GM18508 (cell line): Measurements from ENCODE around the gene APOBEC2.
"Not testable (repeated sequence)": the region's sequence is repeated elsewhere in the genome, so short reads cannot be mapped to it uniquely, and the experiment has no call there.

Source experiments
- ATAC-seq: cut with Tn5 transposase; IDR thresholded peaks from one replicate; pipeline ENCODE4 v1.9.1; 2021; ENCODE audit warnings: moderate number of reproducible peaks; ENCODE audit not compliant: insufficient read depth, unreplicated experiment

The APOBEC2 gene

GRCh38 chr6:41053041-41053440 is at the start of gene APOBEC2:
APOBEC2 (plus strand) TSS chr6:41053202; CDS start chr6:41053348, 146 bp downstream.
- ATAC-seq, result no peak

DNA sequence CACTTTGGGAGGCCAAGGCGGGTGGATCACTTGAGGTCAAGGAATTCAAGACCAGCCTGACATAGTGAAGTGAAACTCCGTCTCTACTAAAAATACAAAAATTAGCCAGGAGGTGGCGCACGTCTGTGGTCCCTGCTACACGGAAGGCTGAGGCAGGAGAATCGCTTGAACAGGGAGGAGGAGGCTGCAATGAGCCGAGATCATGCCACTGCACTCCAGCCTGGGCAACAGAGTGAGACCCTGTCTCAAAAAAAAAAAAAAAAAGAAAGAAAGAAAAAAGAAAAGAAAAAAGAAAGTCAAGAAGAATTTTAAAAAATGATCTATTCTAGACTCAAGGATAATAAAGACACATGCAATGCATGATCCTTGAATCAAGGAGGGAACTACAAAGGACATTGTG is 46.8 kb upstream of the APOBEC2 start:
- ATAC-seq, result not testable (repeated sequence)

DNA sequence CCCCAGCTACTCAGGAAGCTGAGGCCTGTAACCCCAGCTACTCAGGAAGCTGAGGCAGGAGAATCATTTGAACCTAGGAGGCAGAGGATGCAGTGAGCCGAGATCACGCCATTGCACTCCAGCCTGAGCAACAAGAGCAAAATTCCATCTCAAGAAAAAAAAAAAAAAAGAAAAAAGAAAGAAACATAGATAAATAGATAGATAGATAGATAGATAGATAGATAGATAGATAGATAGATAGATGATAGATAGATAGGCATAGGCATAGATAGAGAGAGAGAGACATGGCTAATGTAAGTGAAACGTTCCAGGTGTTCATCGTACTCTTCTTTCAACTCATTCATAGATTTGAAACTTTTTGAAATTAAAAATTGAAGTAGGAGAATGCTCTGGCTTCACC is 46.0 kb upstream of the APOBEC2 start:
- ATAC-seq, result not testable (repeated sequence)

- no peak for ATAC-seq
These were observed 45.0 kb upstream of the APOBEC2 start for GRCh38 chr6:41008011-41008410.

DNA sequence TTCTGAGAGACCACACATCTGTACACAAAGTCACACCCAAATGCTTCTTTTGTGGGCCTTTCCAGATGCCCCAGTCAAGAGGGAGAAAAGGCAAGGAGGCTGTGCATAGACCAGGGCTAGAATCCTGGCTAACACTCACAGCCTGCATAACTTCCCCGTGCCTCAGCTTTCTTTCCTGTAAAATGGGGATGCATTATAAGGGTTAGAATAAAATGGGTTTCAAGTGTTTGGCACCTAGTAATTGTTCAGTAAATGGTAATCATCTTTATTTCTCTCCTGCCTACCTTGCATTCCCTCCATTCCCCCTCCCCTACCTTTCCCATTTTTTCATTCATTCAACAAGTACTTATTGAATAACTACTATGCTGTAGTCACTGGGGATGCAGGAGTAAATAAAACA is 43.3 kb upstream of the APOBEC2 start:
- no peak for ATAC-seq

- no peak for ATAC-seq
These were observed 41.3 kb upstream of the APOBEC2 start for GRCh38 chr6:41011673-41012072.

DNA sequence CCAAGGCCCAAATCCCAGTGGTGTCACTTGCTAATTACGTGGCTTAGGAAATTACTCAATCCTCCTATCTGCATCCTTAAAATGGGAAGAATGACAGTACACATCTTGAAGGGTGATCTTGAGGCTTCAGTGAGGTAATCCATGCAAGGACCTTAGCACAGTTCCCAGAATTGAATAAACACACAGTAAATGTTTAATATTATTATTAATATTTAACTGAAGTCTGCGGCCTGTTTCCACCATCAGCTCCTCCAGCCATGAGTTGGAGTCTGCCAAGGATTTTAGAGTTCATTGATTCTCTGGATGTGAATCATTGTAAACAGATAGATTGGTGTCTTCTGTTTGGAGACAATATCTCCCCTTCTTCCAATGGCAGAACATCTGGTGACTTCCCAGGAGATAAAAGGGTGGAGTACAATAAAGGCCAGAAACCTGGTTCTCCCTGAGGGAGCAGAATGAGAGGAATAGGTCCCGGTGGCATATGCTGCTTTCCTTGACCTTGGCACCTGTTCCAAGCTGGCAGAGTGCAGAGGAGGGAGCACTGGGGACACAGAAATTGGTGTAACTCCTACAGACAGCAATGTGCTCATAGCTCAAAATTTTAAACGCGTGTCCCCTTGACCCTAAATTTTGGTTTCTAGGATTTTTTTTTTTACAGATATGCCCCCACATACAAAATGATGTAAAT is 39.4 kb upstream of the APOBEC2 start:
- ATAC-seq, result no peak

GRCh38 chr6:41014780-41015179 is 38.2 kb upstream of the APOBEC2 start:
- ATAC-seq, result no peak

- ATAC-seq, result not testable (repeated sequence)
These were observed 37.1 kb upstream of the APOBEC2 start for GRCh38 chr6:41015860-41016259.

DNA sequence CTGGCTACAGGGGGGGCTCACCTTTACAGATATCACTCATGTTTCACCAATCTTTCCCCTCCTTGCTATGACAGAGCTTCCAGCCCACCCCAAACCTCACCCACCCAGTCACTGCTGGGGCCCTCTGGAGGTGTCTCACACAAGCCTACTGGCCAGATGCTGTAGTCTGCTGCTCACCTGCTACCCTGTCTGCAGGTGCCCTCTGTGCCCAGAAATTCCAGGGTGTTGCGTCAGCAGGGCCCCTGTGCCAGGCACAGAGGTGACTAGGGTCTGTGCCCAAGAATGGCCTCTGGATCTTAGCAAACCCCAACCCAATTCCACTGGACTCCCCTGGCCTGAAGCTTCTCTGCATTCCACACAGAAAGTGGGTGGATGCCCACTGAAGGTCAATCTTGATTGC is 35.3 kb upstream of the APOBEC2 start:
- ATAC-seq, result no peak

GRCh38 chr6:41021832-41022231 is 31.2 kb upstream of the APOBEC2 start:
- ATAC-seq, result no peak

GRCh38 chr6:41022294-41022693 is 30.7 kb upstream of the APOBEC2 start:
- no peak for ATAC-seq

DNA sequence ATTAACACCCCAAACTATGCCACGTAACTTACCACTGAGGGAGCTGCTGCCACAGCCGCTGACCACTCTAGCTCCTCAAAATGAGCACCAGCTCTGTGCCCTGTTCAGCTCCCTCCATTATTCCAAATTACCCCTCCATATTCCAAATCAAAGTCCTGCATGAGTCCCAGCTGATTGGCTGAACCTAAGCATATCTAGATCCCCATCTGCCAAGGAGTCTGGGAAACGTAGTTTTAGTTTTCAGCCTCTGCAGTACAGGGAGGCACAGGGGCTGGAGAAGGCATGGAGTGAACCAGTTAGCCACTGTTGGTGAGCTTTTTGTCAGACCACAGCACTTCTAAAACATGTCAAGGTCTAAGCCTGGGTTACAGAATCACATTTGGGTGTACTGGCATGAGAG is 29.9 kb upstream of the APOBEC2 start:
- ATAC-seq, result no peak

DNA sequence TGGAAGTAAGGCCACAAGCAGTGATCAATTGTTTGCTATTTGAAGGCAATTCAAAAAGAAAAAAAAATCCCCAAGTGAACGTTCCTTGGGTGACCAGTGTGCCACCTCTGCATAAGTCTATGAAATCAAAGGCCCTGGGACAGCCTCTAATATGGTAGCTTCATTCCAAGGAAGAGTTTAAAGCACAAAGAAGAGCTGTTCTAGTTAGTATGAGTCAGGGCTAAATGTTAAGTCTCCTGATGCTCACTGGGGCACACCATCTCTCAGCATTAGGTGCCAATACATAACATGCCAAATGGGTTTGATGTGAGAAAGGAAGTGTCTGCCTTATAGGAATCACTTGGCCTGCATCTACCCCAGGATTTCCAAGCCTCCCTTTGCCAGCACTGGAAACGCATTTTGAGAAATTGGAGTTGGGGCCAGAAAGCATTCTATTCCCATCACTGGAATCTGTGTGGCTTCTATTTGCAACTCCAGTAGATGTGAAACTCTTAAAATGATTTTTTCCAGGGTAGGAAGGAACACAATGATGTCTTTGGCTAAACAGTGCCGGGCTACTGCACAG is 27.0 kb upstream of the APOBEC2 start:
- no peak for ATAC-seq

- no peak for ATAC-seq
These were observed 25.8 kb upstream of the APOBEC2 start for GRCh38 chr6:41027241-41027640.

- peak; percentile 47 for ATAC-seq
These were observed 25.0 kb upstream of the APOBEC2 start for GRCh38 chr6:41027799-41028560.

DNA sequence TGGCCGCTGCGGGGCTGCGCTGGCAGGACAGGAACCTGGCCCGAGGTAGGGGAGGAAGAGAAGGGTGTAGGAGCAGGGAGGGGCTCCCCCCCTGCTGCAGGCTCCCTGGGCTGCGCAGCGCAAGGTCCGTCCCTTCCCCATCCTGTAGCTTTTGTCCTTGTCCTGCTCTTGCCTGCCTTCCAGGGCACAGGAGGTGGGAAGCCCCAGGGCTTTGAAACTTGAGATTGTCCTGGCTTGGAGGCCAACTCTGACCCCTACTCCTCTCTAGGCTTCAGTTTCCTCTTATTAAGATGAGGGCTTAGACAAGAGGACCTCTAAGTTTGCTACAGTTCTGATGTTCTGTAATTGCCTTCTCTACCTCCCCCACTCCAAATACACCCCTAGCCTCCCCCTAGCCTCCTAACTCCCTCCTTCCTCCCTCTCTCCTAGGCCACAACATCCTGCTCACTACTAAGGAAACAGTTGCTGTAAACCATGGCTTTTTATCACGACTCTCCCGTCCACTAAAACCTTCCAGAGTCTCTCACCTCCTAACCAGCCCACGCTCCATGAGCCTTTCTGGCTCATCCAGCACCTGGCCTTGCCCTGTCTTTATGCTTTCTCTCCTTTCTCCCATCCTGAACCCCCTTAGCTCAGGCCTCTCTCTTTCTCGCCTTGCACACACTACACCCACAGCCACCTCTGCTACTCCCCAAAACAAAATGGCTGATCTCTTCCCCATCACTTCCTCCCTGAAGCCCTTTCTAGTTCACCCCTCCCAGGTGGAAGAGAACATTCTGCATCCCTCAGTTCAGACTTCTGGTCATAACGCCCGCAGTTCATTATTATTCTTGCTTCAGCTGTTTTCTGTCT is 24.2 kb upstream of the APOBEC2 start:
- ATAC-seq, result no peak

GRCh38 chr6:41032830-41033229 is 20.2 kb upstream of the APOBEC2 start:
- ATAC-seq, result no peak

- no peak for ATAC-seq
These were observed 19.2 kb upstream of the APOBEC2 start for GRCh38 chr6:41033776-41034175.

DNA sequence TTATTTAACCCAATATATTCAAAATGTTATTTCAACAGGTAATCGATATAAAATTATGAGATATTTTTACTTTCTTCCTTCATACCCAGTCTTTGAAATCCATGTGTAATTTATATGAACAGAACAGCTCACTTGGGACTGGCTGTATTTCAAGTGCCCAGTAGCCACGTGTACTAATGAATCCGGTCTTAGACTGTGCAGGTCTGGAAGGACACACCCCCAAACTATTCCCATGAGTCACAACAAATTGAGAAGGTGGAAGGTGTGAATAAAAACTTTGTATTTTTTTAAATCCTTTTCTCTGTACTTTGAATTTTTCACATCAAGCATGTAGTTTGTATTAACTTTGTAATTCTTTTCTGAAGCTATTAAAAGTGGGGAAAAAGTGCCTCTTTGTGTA is 16.8 kb upstream of the APOBEC2 start:
- no peak for ATAC-seq

- no peak for ATAC-seq
These were observed 16.4 kb upstream of the APOBEC2 start for GRCh38 chr6:41036601-41037000.
